HG02938 (cell line): ENCODE measurements around the gene USH1G.
"Not testable (repeated sequence)": the region's sequence is repeated elsewhere in the genome, so short reads cannot be mapped to it uniquely, and the experiment has no call there.

Source experiments
- ATAC-seq: cut with Tn5 transposase; IDR thresholded peaks from one replicate; pipeline ENCODE4 v1.9.1; 2021; ENCODE audit warnings: mild to moderate bottlenecking, moderate library complexity; ENCODE audit not compliant: unreplicated experiment

Gene USH1G

DNA sequence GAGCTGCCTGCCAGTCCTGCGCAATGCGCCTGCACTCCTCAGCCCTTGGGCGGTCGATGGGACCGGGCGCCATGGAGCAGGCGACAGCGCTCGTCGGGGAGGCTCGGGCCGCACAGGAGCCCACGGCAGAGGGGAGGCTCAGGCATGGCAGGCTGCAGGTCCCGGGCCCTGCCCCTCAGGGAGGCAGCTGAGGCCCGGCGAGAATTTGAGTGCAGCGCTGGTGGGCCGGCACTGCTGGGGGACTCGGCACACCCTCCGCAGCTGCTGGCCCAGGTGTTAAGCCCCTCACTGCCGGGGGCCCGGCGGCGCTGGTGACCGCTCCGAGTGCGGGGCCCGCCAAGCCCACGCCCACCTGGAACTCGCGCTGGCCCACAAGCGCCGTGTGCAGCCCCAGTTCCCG, 16.0 kb downstream of the USH1G start:
- ATAC-seq: no peak

DNA sequence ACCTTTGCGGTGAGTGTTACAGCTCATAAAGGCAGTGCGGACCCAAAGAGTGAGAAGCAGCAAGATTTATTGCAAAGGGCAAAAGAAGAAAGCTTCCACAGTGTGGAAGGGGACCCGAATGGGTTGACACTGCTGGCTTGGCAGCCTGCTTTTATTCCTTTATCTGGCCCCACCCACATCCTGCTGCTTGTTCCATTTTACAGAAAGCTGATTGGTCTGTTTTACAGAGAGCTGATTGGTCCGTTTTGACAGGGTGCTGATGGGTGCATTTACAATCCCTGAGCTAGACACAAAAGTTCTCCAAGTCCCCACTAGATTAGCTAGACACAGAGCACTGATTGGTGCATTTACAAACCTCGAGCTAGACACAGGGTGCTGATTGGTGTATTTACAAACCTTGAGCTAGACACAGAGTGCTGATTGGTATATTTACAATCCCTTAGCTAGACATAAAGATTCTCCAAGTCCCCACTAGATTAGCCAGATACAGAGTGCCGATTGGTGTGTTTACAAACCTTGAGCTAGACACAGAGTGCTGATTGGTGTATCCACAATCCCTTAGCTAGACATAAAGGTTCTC, 16.8 kb downstream of the USH1G start:
- ATAC-seq: not testable (repeated sequence)

DNA sequence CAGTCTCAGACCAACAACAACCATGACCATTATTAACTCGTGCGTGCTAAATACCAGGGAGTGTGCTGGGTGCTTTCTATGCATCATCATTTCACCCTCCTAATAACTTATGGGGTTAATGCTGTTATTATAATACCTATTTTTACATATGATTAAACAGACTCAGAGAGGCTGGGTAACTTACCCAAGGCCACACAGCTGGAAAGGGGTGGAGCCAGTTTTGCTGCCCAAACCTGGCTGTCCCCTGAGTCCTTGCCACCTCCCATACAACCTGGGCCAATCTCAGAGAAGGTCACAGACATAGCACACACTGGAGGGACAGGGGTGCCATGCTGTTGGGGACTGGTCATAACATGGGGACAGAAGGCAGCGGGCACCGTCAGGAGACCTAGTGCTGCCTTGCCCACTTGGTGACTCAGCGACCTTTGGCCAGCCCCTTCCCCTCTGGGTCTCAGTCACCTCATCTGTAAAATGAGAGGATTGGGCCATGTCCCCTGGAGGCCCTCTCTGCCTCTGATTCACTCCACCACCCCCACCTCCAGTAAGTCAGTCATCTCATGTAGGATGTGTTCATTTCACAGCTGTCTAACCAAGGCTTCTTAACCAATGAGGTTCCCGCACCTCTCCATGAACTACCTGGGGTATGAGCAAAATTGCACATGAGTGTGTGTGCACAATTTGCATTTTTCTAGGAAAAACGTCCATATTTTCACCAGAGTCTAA, 18.2 kb downstream of the USH1G start:
- no peak for ATAC-seq

DNA sequence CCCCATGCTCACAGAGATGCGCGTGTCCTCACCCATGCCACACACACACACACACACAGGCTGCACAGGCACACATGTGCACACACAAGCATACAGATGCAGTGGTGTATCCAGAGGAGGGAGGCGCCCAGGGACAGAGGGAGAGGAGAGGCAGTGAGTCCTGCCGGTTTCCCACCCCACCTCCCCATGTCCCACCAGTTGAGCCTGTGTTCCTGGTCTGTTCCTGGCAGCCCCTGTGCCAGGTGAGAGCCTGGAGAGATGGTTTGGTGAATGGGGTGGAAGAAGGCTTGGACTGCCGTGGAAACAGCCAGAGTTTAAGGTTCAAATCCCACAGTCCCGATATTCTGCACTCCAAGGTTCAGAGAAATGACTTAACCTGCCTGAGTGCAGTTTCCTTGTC, 19.4 kb downstream of the USH1G start:
- ATAC-seq: no peak

DNA sequence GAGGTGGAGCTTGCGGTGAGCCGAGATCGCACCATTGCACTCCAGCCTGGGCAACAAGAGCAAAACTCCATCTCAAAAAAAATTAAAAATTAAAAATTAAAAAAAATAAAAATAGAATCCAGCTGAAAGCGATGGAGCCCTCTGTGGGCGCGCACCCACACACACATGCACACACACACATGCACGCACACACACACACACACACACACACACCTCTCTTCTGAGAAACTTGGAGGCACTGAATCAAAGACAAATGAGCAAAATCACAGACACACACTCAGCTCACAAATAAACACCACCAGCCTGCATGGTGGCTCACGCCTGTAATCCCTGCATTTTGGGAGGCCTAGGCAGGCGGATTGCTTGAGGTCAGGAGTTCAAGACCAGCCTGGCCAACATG, 20.0 kb downstream of the USH1G start:
- ATAC-seq: no peak

DNA sequence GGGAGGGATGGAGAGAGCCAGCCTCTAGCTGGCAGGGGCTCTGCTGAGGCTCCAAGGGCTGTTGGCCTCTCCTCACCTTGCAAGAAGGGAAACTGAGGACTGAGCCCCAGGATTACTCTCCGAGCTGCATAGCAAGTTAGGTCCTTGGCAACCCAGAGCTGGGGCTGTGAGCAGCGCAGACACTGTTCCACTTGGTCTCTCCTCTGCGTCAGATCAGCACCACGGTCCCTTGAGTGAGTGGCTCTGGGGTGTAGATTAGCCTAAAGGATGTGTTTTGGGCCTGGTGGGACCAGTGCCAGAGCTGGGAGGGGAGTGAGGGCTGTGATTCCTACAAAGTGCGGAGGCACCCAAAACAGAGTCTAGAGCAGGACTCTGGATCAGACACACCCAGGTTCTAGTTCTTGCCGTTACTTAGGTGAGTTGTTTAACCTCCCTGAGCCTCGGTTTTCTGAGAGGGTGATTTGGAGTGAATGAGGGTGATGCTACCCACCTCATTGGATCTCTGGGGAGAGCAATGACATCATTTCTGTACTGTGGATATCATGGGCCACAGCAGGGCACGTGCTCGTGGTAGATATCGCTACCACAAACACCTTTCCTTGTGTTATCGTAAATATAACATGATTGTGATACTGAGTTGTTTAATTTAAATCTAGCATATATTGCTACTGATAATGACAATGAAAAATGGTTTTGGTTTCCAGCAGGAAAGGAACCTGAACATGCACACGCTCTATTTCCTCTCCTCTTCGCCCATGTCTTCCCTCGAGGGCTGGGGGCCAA, 21.5 kb downstream of the USH1G start:
- ATAC-seq: no peak

DNA sequence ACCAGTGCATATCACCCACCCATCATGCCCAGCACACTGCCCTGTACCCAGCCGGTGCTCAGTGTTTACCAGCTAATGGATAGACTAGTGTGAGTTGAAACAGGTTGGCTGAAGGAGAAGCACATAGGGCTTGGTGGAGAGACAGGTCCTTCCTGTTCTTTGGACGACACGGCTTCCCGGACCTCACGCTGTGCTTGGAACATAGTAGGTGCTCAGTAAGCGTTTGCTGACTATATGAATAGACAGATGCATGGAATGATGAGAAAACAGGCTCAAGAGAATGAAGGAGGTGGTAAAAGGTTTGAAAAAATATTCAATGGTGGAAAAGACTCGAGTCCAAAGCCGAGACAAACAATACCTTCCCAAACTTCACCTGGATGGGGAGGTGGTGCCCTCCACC, 22.8 kb downstream of the USH1G start:
- ATAC-seq: no peak

DNA sequence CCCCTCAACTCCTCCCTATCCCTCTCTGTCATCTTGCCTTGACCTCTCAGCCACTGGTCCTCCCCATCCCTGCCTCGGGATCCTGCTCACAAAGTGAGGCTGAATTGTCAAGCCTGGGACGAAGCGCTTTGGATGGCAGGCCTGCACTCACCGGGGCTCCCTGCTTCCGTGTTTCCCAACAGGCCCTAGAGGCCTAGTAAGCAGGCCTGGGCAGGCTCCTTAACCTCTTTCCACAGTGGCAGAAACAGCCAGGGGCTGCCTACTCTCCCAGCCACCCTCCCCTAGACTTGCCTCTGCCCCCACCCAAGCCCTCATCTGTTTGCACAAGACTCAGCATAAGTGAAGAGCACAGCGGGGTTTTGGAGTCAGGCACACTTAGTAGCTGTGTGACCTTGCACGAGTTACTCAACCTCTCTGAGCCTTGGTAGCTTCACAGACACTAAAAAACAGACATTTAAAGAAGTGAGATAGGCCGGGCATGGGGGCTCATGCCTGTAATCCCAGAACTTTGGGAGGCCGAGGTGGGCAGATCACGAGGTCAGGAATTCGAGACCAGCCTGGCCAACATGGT, 24.6 kb downstream of the USH1G start:
- ATAC-seq: no peak

DNA sequence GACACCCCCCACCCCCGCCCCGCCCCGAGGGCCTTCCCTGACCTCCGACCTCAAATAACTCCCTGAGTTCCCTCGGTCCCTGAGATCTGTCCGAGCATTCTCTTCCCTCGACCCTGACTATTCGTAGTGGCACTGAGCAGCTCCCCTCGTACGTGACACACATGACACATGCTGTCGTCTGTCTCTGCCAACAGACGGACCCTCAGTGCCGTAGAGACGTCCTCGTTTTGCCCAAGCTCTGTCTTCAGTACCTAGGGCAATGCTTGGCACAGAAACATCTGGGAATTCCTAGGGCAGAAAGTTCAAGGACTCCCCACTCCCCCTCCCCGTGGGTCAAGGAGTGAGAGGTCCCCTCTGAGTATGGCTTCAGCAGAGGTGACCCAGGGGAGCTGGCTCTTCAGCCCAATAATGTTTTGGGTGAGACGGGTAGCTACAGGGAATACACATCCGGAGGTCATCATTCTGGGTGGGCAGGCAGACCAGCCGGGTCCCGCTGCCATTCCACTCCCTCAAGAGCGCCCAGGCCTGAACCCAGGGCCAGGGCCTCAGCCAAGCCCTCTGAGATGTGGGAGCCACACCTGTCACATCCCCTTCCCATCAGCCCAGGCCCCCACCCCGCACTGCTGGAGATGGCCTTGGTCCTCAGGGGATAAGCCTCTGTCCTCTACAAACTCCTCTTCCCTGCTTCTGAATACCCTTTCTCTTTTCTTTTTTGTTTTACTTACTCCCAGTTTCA, 29.0 kb downstream of the USH1G start:
- no peak for ATAC-seq

DNA sequence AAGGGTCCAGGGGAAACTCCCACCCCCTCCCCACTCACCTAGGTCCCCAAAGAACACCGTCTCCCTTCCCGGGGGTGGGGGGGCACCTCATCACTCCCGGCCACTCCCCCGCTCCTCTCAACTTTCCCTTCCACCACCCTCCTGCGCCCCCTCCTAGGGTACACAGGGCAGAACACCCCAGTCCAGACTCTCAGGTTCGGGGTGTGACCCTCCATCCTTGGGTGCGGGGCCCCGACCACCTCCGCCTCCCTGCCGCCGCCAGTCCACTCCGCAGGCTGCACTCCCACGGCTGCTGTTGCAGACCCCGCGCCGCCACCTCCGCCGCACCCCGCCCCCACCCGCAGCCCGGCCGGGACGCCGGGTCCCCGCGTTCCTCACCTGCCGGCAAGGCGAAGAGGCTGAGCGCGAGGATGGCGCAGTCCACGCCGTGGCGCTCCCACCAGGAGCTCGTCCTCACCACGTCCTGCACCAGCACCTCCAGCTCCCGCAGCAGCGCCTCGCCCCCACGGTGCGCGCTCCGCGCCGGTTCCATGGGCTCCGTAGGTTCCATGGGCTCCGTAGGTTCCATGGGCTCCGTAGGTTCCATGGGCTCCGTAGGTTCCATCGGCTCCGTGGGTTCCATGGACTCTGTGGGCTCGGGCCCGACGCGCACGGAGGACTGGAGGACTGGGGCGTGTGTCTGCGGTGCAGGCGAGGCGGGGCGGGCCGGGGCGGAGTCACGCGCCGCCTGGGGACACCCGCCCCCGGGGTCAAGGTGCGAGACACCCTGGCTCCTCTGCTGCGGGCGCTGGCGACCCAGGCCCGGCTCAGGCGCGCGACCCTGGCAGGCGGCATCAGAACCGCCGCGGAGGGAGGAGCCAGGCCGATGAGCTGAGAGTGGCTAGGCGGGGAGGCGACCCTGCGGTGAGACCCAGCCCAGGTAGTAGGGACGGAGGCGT, 29.8 kb downstream of the USH1G start, which contains the start of gene FADS6:
TSS of gene FADS6 (minus strand) at position 660 of the 938 bp plus-strand sequence. CDS start at position 622, 38 bp downstream.
- no peak for ATAC-seq

DNA sequence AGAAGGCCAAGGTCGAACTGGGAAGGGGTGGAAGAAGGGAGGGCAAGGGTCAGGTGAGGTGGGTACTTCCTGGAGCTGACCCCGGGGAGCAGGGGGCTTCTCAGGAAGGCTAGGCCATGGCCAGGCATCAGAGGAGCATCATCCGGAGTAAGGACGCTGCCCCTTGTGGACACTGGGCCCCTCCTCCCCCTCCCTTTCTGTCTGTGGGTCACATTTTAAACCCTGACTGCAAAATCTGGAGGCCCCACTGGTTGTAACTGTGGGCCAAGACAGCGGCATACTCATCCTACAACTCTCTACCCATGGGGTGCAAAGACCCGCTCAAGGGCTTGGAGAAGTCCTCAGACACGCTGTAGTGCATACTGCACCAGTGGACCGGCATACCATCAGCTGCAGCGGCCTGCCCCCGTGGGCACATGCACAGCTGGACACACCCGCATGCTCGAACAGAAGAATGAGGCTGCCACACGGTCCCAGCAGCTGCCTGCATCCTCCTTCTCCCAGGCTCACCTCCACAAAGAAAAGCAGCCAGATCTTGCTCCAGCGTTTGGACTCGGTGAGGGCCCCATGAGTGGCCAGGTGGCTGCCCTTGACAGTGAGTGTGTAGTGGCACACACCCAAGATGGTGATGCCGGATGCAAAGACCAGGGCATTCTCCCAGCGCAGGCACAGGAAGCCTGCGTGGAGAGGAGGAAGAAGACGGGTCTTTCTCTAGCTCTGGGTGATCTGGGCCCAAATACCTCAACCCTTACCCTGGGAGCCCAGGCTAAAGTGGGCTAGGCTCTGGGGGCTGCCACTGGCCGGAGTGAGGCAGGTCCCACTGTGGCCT, 30.8 kb downstream of the USH1G start:
- no peak for ATAC-seq

DNA sequence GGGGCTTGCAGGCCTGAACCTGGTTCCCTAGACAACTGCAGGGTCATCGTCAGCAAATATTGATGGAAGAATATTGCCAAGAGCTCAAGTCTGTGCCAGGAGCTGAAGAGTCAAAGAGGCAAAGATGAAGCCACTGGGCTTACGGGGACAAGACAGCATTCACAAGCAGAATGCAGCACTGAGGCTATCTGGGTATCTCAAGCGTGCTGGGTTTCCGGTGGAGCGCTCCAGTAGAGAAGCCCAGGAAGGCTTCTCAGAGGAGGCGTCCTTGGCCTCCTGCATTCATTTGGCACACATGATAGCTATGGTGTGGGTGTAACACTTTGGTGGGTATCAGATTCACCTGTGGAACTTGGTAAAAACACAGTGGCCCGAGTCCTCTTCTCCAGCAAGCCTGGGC, 32.5 kb downstream of the USH1G start:
- ATAC-seq: no peak

DNA sequence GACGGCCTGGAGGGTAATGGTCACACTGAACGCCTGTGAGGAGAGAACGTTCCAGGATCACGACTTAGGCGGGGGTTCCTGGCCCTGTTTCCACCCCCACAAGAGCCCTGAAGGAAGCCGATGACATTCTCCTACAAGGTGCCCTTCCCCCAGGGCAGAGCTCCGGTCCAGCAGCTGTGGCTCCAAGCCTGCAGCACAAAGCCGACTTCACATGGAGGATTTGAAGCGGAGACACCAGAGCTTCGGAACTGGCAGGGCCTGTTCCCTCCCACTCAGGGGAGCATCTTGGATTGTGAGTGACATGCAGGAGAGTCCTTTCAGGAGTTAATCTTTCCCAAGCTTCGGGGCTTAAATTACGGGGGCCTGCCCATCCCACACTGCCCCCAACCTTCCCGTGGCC, 34.6 kb downstream of the USH1G start:
- no peak for ATAC-seq

DNA sequence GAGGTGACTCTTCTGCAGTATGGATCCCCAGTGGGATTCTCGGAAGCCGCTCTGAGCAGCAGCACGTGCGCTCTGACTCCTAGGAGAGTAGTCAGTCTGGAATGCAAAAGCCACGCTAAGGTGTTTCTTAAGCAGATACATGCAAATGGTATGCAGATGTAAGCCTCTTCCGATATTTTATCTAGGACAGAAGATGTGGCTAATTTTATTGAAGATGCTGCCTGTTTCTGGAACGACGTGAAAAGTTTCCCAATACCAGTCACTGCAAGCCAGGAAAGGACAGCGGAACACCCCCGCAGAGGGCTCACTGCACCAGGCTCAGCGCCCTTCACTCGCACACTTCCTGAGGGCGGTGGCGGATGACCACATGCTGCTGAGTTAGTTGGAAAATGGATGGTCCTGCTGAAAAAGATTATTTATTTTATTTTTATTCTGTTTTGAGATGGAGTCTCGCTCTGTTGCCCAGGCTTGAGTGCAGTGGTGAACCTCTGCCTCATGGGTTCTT, 39.8 kb downstream of the USH1G start:
- no peak for ATAC-seq

DNA sequence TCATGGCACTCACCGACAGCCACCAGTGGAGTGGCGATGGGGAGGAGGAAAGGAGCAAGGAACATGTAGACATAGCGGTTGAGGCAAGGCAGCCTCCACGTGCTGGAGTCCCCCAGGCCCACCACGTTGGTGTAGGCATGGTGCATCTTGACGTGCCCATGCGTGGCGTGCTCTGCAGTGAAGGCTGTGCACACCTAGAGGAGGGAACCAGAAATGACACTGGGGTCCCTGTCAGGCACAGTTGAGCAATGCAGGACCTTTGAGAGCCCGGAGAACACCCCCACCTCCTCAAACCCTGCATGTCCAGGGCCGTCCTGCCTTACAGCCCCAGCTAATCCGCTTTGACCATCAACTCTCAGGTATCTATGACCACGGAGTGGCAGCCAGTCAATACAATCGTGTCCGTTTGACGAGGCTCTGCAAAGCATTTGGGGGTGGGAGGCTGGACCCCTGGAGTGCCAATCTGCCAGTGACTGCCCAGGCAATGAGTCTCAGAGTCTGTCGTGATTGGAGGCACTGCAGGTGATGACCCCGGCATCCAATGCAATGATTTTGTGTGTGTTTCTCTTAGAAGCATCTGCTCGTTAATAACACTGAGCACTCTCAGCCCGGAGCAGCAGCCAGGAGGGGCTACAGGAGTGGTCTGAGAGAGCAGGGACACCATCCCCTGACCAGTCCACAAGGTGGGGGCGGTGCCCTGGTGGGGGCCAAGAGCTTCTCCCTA, 40.4 kb downstream of the USH1G start:
- no peak for ATAC-seq

DNA sequence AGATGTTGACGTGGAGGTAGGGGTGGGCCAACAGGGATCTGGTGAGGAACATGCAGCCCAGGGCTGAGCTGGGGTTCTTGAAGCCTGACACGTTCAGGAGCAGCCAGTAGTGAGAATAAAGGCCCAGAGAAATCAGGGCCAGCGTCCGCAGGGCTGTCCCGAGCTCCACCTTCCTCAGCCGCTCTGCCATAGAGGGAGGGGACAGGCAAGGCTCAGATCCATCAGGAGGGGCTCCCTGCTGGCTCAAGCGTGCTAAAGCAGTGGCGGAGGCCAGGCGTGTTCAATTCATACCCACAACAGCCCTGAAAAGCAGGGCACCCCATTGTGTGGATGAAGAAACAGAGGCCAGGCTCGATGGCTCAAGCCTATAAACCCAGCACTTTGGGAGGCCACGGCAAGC, 42.0 kb downstream of the USH1G start:
- no peak for ATAC-seq

DNA sequence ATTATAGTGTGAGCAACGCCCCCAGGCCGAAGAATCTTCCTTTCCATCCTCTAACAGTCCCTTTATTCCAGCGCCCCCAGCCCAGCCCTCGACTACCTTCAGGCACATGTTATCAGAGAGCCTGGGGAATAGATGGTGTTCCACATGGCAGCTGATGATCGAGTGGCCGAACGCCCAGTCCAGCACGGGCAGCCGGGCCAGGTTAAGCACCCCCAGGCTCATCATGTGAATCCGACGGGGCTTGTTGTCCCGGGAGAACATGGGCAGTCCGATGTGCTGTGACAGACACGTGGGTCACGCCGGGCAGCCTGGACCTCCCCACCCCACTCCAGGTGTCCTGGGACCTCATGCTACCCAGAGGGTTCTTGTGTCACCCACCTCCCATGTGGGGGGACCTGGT, 43.7 kb downstream of the USH1G start:
- no peak for ATAC-seq

DNA sequence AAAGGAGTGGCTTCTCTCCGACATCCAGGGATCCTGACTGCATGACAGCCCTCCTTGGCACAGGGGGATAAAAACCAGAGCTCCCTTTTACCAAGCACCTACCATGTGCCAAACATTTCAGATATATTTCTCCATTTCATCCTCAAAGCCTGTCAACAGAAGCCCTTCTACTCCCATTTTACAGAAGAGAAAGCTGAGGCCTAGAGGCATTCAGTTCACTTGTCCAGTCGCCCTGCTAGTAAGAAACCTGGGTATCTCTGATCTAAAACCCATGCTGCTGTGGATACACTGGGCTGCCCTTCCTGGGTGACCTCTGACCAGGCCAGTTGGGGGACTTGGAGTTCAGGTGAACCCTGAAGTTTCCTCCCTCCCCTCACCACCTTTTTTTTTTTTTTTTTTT, 44.4 kb downstream of the USH1G start:
- ATAC-seq: no peak
